H1 (cell line): ENCODE data around the gene MFSD6L. TPM values are rescaled to one million over a fixed set of nuclear protein-coding genes. Genes with fewer than 3 reads are reported as not detected.

Source experiments
- CTCF ChIA-PET: fragments of 300-600 bp; sonication (Branson Sonifier 250); formaldehyde crosslinking; loops from one replicate; lab custom pipeline; 2021; ENCODE audit not compliant: partially characterized antibody; lab: Charles Lee
- POLR2A ChIA-PET: fragments of 300-600 bp; sonication (Branson Sonifier 250); formaldehyde crosslinking; loops from one replicate; lab custom pipeline; 2021; ENCODE audit warnings: inconsistent platforms; ENCODE audit not compliant: partially characterized antibody; lab: Charles Lee
- DNase-seq, 2 experiments: peaks; one replicate each; pipeline versions ENCODE4 v3.0.0 to v3.0.0-alpha.2; 2010 to 2022; ENCODE audit warnings: low spot score in 2 of 2, low read depth in 1 of 2, mixed read lengths in 1 of 2
- FAIRE-seq: peaks from 2 replicates; lab custom pipeline; 2011; peaks lifted over from hg19 to GRCh38; lab: Jason Lieb, UNC
- H2AFZ ChIP-seq: 2 replicates; pipeline ENCODE4 v1.8.1; 2012; ENCODE audit warnings: low read length, inconsistent platforms
- H2AK5ac ChIP-seq: 2 replicates; pipeline ENCODE4 v1.6.1; 2013; ENCODE audit warnings: low read depth, low read length
- H2BK120ac ChIP-seq: replicated peaks from 2 replicates; pipeline ENCODE3; 2013; ENCODE audit warnings: low read depth, low read length, inconsistent platforms
- H2BK12ac ChIP-seq: 2 replicates; pipeline ENCODE4 v1.6.1; 2013; ENCODE audit warnings: low read depth, low read length
- H2BK15ac ChIP-seq: 2 replicates; pipeline ENCODE4 v1.6.1; 2013; ENCODE audit warnings: low read length
- H2BK20ac ChIP-seq: 2 replicates; pipeline ENCODE4 v1.6.1; 2013; ENCODE audit warnings: low read length
- H2BK5ac ChIP-seq: 2 replicates; pipeline ENCODE4 v1.6.1; 2013; ENCODE audit warnings: low read depth, low read length
- H3K14ac ChIP-seq: 2 replicates; pipeline ENCODE4 v1.6.1; 2013; ENCODE audit warnings: inconsistent platforms; ENCODE audit not compliant: insufficient read length
- H3K18ac ChIP-seq: 2 replicates; pipeline ENCODE4 v1.6.1; 2013; ENCODE audit warnings: low read length; ENCODE audit errors: extremely low read depth
- H3K23ac ChIP-seq: 2 replicates; pipeline ENCODE4 v1.6.1; 2013; ENCODE audit warnings: inconsistent platforms; ENCODE audit not compliant: insufficient read length
- H3K23me2 ChIP-seq: 2 replicates; pipeline ENCODE4 v1.6.1; 2013; ENCODE audit warnings: low read depth, low read length
- H3K27ac ChIP-seq: 2 replicates; pipeline ENCODE4 v1.6.1; 2011; ENCODE audit warnings: low read depth, low read length, inconsistent platforms
- H3K27me3 ChIP-seq, 4 experiments: replicated peaks in 1 of 4; 1 replicate in 1 of 4; 2 replicates in 3 of 4; pipeline versions ENCODE4 v1.6.1 to v1.8.1; 2011 to 2013; ENCODE audit warnings: low read length in 3 of 4, mild to moderate bottlenecking in 3 of 4, inconsistent platforms in 2 of 4, mixed read lengths in 2 of 4, moderate library complexity in 1 of 4; ENCODE audit not compliant: control insufficient read depth in 3 of 4, insufficient read depth in 3 of 4; ENCODE audit errors: extremely low read depth in 1 of 4
- H3K36me3 ChIP-seq, 4 experiments: 2 replicates each; pipeline versions ENCODE4 v1.6.1 to v1.8.1; 2011 to 2013; ENCODE audit warnings: mild to moderate bottlenecking in 4 of 4, low read length in 3 of 4, moderate library complexity in 2 of 4, control low read depth in 1 of 4, inconsistent platforms in 1 of 4; ENCODE audit not compliant: insufficient read depth in 4 of 4, control insufficient read depth in 2 of 4
- H3K4ac ChIP-seq: replicated peaks from 2 replicates; pipeline ENCODE3; 2013; ENCODE audit warnings: low read length, low read depth, mixed read lengths, inconsistent platforms; ENCODE audit not compliant: insufficient read length
- H3K4me1 ChIP-seq, 4 experiments: replicated peaks in 1 of 4; 1 replicate in 1 of 4; 2 replicates in 3 of 4; pipeline versions ENCODE4 v1.6.1 to v1.8.1; 2011 to 2013; ENCODE audit warnings: low read length in 3 of 4, inconsistent platforms in 2 of 4, mixed read lengths in 1 of 4; ENCODE audit not compliant: insufficient read depth in 4 of 4, control insufficient read depth in 3 of 4
- H3K4me2 ChIP-seq, 2 experiments: 2 replicates each; pipeline versions ENCODE4 v1.6.1 to v1.8.1; 2011 to 2013; ENCODE audit warnings: low read depth in 2 of 2, low read length in 2 of 2, control low read depth in 1 of 2, inconsistent platforms in 1 of 2, mild to moderate bottlenecking in 1 of 2; ENCODE audit not compliant: insufficient read depth in 1 of 2
- H3K4me3 ChIP-seq, 4 experiments: fragments of 200-600, 300-600 bp in 1 of 4; sonication (generic), shearing (Covaris generic), sonication (Bioruptor Twin) in 1 of 4; 2 replicates each; pipeline versions ENCODE4 v1.5.1 to v1.8.1; 2011 to 2016; ENCODE audit warnings: low read length in 4 of 4, low read depth in 3 of 4, control low read depth in 2 of 4, inconsistent platforms in 2 of 4, mild to moderate bottlenecking in 2 of 4, mixed read lengths in 1 of 4, moderate library complexity in 1 of 4; ENCODE audit not compliant: insufficient read depth in 2 of 4; ENCODE audit errors: extremely low read depth in 1 of 4
- H3K56ac ChIP-seq: replicated peaks from 2 replicates; pipeline ENCODE3; 2013; ENCODE audit warnings: low read depth, mild to moderate bottlenecking, mixed read lengths, low read length, inconsistent platforms; ENCODE audit not compliant: insufficient read length
- H3K79me1 ChIP-seq: 2 replicates; pipeline ENCODE4 v1.6.1; 2013; ENCODE audit warnings: low read depth, low read length, control low read depth
- H3K79me2 ChIP-seq, 2 experiments: 2 replicates each; pipeline versions ENCODE4 v1.6.1 to v1.8.1; 2012 to 2013; ENCODE audit warnings: low read length in 2 of 2, mild to moderate bottlenecking in 2 of 2, inconsistent platforms in 1 of 2; ENCODE audit not compliant: insufficient read depth in 2 of 2, control insufficient read depth in 1 of 2
- H3K9ac ChIP-seq, 4 experiments: replicated peaks in 1 of 4; 1 replicate in 1 of 4; 2 replicates in 3 of 4; pipeline versions ENCODE4 v1.6.1 to v1.8.1; 2011 to 2013; ENCODE audit warnings: low read depth in 3 of 4, low read length in 3 of 4, control low read depth in 2 of 4, mild to moderate bottlenecking in 2 of 4, moderate library complexity in 2 of 4, inconsistent platforms in 1 of 4; ENCODE audit errors: extremely low read depth in 1 of 4
- H3K9me3 ChIP-seq, 2 experiments: 2 replicates each; pipeline versions ENCODE4 v1.6.1 to v1.8.1; 2012 to 2013; ENCODE audit warnings: mild to moderate bottlenecking in 2 of 2, moderate library complexity in 2 of 2, control low read depth in 1 of 2, inconsistent platforms in 1 of 2, low read depth in 1 of 2, low read length in 1 of 2, mixed read lengths in 1 of 2; ENCODE audit not compliant: insufficient read depth in 2 of 2
- H4K20me1 ChIP-seq, 2 experiments: replicated peaks in 1 of 2; 2 replicates each; pipeline versions ENCODE3 to v1.8.1; 2011 to 2013; ENCODE audit warnings: inconsistent platforms in 2 of 2, low read length in 2 of 2, mild to moderate bottlenecking in 1 of 2; ENCODE audit not compliant: insufficient read depth in 2 of 2, control insufficient read depth in 1 of 2
- H4K5ac ChIP-seq: 2 replicates; pipeline ENCODE4 v1.6.1; 2013; ENCODE audit warnings: low read length, low read depth, mixed read lengths, inconsistent platforms; ENCODE audit not compliant: insufficient read length
- H4K8ac ChIP-seq: 2 replicates; pipeline ENCODE4 v1.8.0; 2013; ENCODE audit warnings: mild to moderate bottlenecking, moderate library complexity, low read length, inconsistent platforms; ENCODE audit not compliant: insufficient read depth; ENCODE audit errors: extremely low read depth
- H4K91ac ChIP-seq: replicated peaks from 2 replicates; pipeline ENCODE3; 2013; ENCODE audit warnings: low read length, mixed read lengths, inconsistent platforms; ENCODE audit not compliant: insufficient read length
- CBX5 ChIP-seq: fragments of 300-800, 300-1000 bp; sonication (generic); IDR thresholded peaks from 2 replicates; pipeline ENCODE4 v1.7.1; 2016; ENCODE audit warnings: antibody characterized with exemption, low read length, low read depth
- EGR1 ChIP-seq: IDR thresholded peaks from 2 replicates; pipeline ENCODE4 v1.6.1; 2011; ENCODE audit warnings: low read depth, low read length, borderline replicate concordance
- EZH2 ChIP-seq: fragments of 200-600 bp; sonication (generic); IDR thresholded peaks from 2 replicates; pipeline ENCODE4 v1.7.1; 2012; ENCODE audit warnings: low read depth, mild to moderate bottlenecking, moderate library complexity, low read length, inconsistent platforms; ENCODE audit not compliant: severe bottlenecking
- PHF8 ChIP-seq: fragments of 200-600 bp; sonication (generic); conservative IDR thresholded peaks from 2 replicates; pipeline ENCODE4 v1.7.1; 2012; ENCODE audit warnings: low read depth, mild to moderate bottlenecking, inconsistent platforms, low read length, moderate library complexity
- SAP30 ChIP-seq: fragments of 300-600 bp; sonication (generic); IDR thresholded peaks from 2 replicates; pipeline ENCODE4 v1.7.1; 2012; ENCODE audit warnings: low read length, moderate library complexity, mild to moderate bottlenecking, inconsistent platforms; ENCODE audit not compliant: insufficient read depth, insufficient replicate concordance
- WGBS, 2 experiments: shearing (Covaris generic) in 1 of 2; methylation state at CpG; one replicate each; pipeline versions ENCODE4 v1.1.6 to v1.1.7; 2013 to 2015; ENCODE audit warnings: low lambda C conversion rate in 2 of 2, mixed read lengths in 2 of 2, inconsistent platforms in 1 of 2, low coverage in 1 of 2, missing lambda C conversion rate in 1 of 2; ENCODE audit not compliant: insufficient replicate concordance in 2 of 2, insufficient coverage in 1 of 2, insufficient read length in 1 of 2; ENCODE audit errors: extremely low coverage in 1 of 2, missing lambda C conversion rate in 1 of 2; 5-methylcytosine and 5-hydroxymethylcytosine counted together
- polyA plus RNA-seq, 7 experiments: library from polyadenylated mRNA; depleted of rRNA in 3 of 7; stranded (reverse) in 5 of 7; unstranded in 2 of 7; fragments of >200 nt in 5 of 7; fragments of 200-250 nt in 2 of 7; gene quantifications; 1 replicate in 5 of 7; 2 replicates in 1 of 7; 4 replicates in 1 of 7; pipeline versions ENCODE4 v1.2.1 to v1.2.3, GENCODE V29; 2011 to 2013; ENCODE audit warnings: missing spikeins in 2 of 7, mixed read lengths in 2 of 7
- total RNA-seq: library from RNA; stranded (reverse); fragmentation: NEBNext Ultra II Directional; extraction: Animal tissue kit (Norgen Biotek cat#: 25700); gene quantifications from 2 replicates; pipeline ENCODE4 v1.2.1, GENCODE V29; 2021

The MFSD6L gene
- total and polyA plus RNA-seq, 2 of the 8 experiments (the other 6 are each of a cell fraction or from before 2014, with no cell fraction given): 2.6 to 2.7 TPM

GRCh38 chr17:8818047-8818446 is 18.9 kb upstream of the MFSD6L start:
- Histone ChIP-seq H3K23me2 (no peaks in the 10 kb centered on the region; the same call in 1 of the 2 replicates), H3K4me2 (no peak overlapping the region), H3K36me3 (no peaks in the 10 kb centered on the region), H3K9me3 (no peaks in the 10 kb centered on the region), H3K27me3 (no peaks in the 10 kb centered on the region), H2AK5ac (no peak overlapping the region), H2AFZ (no peak overlapping the region), H3K4me1 (no peaks in the 10 kb centered on the region; a peak in 1 of 7 replicates), H3K79me2 (no peaks in the 10 kb centered on the region), H2BK12ac (no peak overlapping the region), H2BK120ac (no peak overlapping the region), H3K4me3 (no peak overlapping the region), H3K18ac (no peak overlapping the region), H3K23ac (no peak overlapping the region), H3K9ac (no peak overlapping the region), H3K27ac (no peak overlapping the region), H2BK5ac (no peak overlapping the region), H4K20me1 (no peaks in the 10 kb centered on the region), H4K91ac (no peak overlapping the region), H2BK15ac (no peak overlapping the region), H3K4ac (no peak overlapping the region), H4K5ac (no peak overlapping the region), H2BK20ac (no peak overlapping the region), H3K14ac (no peak overlapping the region), H3K79me1 (no peaks in the 10 kb centered on the region), H3K56ac (no peak overlapping the region), H4K8ac (no peak overlapping the region)
- FAIRE-seq (no peak), DNase-seq (peak in 1 of 2 experiments; percentile 35)
- ChIA-PET POLR2A (no interaction called here), CTCF (interaction anchor here (1.8 to 2.4 kb wide), 2 partner anchors 14 to 15 kb away, joined by 6 to 7 read pairs; no protein-coding TSS in a partner anchor)
- WGBS, 2 experiments: 91% methylated on average over 8 of the region's 8 CpGs; no CpG with 5 or more reads in 1 of the 2 experiments
- TF ChIP-seq EZH2: no peak
- no peak for TF ChIP-seq CBX5
- TF ChIP-seq SAP30: no peak
- no peak for TF ChIP-seq PHF8
- TF ChIP-seq EGR1: no peak
